Suprapubic skin (tissue), 4 donors: Measurements from ENCODE around the gene PKP1. TPM values are rescaled to one million over a fixed set of nuclear protein-coding genes. Genes with fewer than 3 reads are reported as not detected.

Experiments
- DNase-seq, 2 donors: peaks; one replicate each; pipeline ENCODE4 v3.0.0-alpha.2; 2019; ENCODE audit warnings: low spot score in 2 of 2
- H3K27ac ChIP-seq: fragments of 200-600 bp; sonication (generic); one replicate; pipeline ENCODE4 v1.5.1; 2019
- H3K27me3 ChIP-seq: fragments of 200-600 bp; sonication (generic); one replicate; pipeline ENCODE4 v1.5.1; 2019
- H3K36me3 ChIP-seq: fragments of 200-600 bp; sonication (generic); one replicate; pipeline ENCODE4 v1.5.1; 2019
- H3K4me1 ChIP-seq: fragments of 200-600 bp; sonication (generic); one replicate; pipeline ENCODE4 v1.5.1; 2019
- H3K4me3 ChIP-seq: fragments of 200-600 bp; sonication (generic); one replicate; pipeline ENCODE4 v1.5.1; 2019; ENCODE audit warnings: mild to moderate bottlenecking
- H3K9me3 ChIP-seq: fragments of 200-600 bp; sonication (generic); one replicate; pipeline ENCODE4 v1.5.1; 2019
- CTCF ChIP-seq, 2 donors: fragments of 200-600 bp in 1 of 2; fragments of 450-650 bp in 1 of 2; sonication (generic) in 1 of 2; IDR thresholded peaks; one replicate each; pipeline ENCODE4 v1.5.1; 2016 to 2019; ENCODE audit warnings: antibody characterized with exemption in 2 of 2, mild to moderate bottlenecking in 1 of 2, moderate library complexity in 1 of 2
- EP300 ChIP-seq: sonication (generic); formaldehyde crosslinking; IDR thresholded peaks from one replicate; pipeline ENCODE4 v1.6.1; 2017; ENCODE audit warnings: antibody characterized with exemption
- POLR2A ChIP-seq, 2 donors: fragments of 450-650 bp; IDR thresholded peaks; one replicate each; pipeline ENCODE4 v1.6.1; 2017; ENCODE audit warnings: antibody characterized with exemption in 2 of 2, mild to moderate bottlenecking in 2 of 2, moderate library complexity in 2 of 2
- POLR2AphosphoS5 ChIP-seq, 3 donors: sonication (generic); formaldehyde crosslinking; IDR thresholded peaks; one replicate each; pipeline ENCODE4 v1.6.1; 2017; ENCODE audit warnings: antibody characterized with exemption in 3 of 3
- WGBS: methylation state at CpG from one replicate; pipeline ENCODE4 v1.1.5; 2018; 5-methylcytosine and 5-hydroxymethylcytosine counted together
- total RNA-seq, 4 donors: library from RNA; depleted of rRNA; stranded (reverse); fragments of >200 nt; gene quantifications; one replicate each; pipeline ENCODE4 v1.1.0, GENCODE V29; 2016

Gene PKP1
- total RNA-seq, 4 donors from 2014 or later, result 888 to 1,187 (median 1,096) TPM

DNA sequence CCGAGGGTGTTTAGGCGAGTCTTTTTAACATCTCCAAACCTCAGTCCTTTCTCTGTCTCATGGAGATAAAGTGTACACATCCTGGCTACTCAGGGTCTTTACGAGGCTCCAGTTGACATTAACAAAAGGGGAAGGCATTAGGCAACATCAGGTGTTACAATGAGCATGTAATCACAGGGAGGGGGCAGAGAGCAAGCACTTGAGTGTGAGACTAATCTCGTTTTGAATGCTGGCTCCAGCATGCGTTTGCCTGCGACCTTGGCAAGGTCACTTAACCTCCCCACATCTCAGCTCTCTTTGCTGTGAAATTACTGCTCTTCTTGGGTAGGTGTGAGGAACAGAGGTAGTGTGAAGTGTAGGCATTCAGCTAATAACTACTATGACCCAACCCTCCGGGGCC lies 91.1 kb downstream of the PKP1 start:
- no peak for TF ChIP-seq POLR2A (IDR thresholded peaks at IDR 0.05)
- no peak for TF ChIP-seq EP300
- no peak for TF ChIP-seq POLR2AphosphoS5 (IDR thresholded peaks at IDR 0.05)
- TF ChIP-seq CTCF (IDR thresholded peaks at IDR 0.05), result no peak
- peaks cover 48% of the 10 kb centered on the region for H3K27me3 ChIP-seq
- peaks cover 16% of the 10 kb centered on the region for H3K4me1 ChIP-seq
- no peak overlapping the region for H3K27ac ChIP-seq
- 19% methylated on average over 7 of the region's 7 CpGs for WGBS
- no peaks in the 10 kb centered on the region for H3K36me3 ChIP-seq
- DNase-seq, result no peak
- no peaks in the 10 kb centered on the region for H3K9me3 ChIP-seq
- H3K4me3 ChIP-seq, result no peak overlapping the region

GRCh38 chr1:201375169-201375568 lies 91.9 kb downstream of the PKP1 start:
- Histone ChIP-seq H3K9me3 (no peaks in the 10 kb centered on the region), H3K27ac (no peak overlapping the region), H3K4me3 (no peak overlapping the region), H3K27me3 (peaks cover 42% of the 10 kb centered on the region), H3K36me3 (no peaks in the 10 kb centered on the region), H3K4me1 (peaks cover 22% of the 10 kb centered on the region)
- no peak for DNase-seq
- TF ChIP-seq CTCF (IDR thresholded peaks at IDR 0.05), result no peak
- no peak for TF ChIP-seq EP300
- TF ChIP-seq POLR2A (IDR thresholded peaks at IDR 0.05), result no peak
- TF ChIP-seq POLR2AphosphoS5 (IDR thresholded peaks at IDR 0.05), result no peak
- WGBS, result 70% methylated on average over 4 of the region's 4 CpGs

DNA sequence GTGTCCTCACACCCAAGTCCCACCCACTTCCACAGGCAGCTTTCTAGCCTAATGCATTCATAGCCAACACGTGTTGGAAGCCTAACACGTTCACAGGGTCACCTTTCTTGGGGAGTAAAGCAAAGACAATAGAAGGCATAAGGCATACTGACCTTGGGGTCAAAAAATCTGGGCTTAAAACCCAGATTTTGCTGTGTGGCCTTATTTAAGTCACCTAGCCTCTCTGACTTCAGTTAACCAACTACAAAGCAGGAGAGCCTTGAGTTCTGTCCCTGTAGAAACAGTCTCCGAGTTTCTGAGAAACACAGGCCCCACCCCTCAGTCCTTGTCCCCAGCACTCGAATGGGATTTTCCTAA lies 92.8 kb downstream of the PKP1 start:
- Histone ChIP-seq H3K4me1 (peaks cover 29% of the 10 kb centered on the region), H3K36me3 (no peaks in the 10 kb centered on the region), H3K27ac (no peak overlapping the region), H3K4me3 (no peak overlapping the region), H3K9me3 (no peaks in the 10 kb centered on the region), H3K27me3 (peaks cover 36% of the 10 kb centered on the region)
- no peak for TF ChIP-seq POLR2AphosphoS5 (IDR thresholded peaks at IDR 0.05)
- TF ChIP-seq POLR2A (IDR thresholded peaks at IDR 0.05), result no peak
- TF ChIP-seq EP300, result no peak
- no peak for TF ChIP-seq CTCF (IDR thresholded peaks at IDR 0.05)
- WGBS, result 35% methylated on average over 4 of the region's 4 CpGs
- no peak for DNase-seq

DNA sequence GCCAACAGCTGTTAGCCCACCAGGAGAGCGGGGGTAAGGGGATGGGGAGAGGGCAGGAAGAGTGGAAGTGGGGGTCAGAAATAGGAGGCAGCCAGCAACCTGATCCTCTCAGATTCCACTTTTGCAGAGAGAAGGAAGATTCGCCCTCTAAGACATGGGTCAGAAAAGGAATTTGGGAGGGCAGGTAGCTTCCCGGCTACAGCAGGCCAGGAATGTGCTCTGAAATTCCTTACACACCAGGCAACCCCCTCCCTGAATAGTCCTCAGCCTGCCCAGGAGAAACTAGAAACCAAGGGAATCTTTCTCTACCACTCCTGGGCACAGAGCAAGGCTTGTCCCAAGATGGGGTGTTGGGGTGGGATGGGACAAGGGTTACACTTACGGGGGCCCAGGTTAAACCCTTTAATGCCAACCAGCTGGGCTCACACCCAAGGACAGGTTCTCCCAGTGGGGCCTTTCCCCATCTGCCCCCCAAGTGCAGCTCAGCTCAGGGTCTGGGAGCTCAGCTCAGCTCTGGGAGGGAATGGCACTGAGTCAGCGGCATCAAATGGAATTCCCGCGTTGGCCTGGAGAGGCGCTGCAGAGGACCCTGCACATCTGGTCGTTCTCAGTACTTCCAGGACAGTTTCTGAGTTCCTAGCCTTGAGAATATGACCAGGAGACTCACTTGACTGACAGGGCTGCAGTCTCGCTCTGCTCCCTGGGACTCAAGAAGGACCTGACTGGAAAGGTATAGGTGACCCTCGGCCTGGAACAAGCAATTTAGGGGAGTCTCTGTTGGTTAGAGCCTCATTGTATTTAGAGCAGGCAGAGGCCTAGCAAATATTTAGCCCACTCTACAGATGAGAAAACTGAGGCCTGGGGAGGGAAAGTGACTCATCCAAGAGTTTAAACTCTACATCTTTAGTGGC lies 93.4 kb downstream of the PKP1 start:
- Histone ChIP-seq H3K27me3 (peaks cover 30% of the 10 kb centered on the region), H3K27ac (no peak overlapping the region), H3K4me3 (no peak overlapping the region), H3K36me3 (no peaks in the 10 kb centered on the region), H3K9me3 (no peaks in the 10 kb centered on the region), H3K4me1 (peaks cover 36% of the 10 kb centered on the region)
- DNase-seq, result no peak
- 42% methylated on average over 9 of the region's 11 CpGs for WGBS
- TF ChIP-seq CTCF (IDR thresholded peaks at IDR 0.05), result peak in 1 of 2 donors; percentile 50
- no peak for TF ChIP-seq POLR2A (IDR thresholded peaks at IDR 0.05)

GRCh38 chr1:201377611-201378092 lies 94.3 kb downstream of the PKP1 start, which contains the start of gene TNNT2:
Gene TNNT2 (minus strand): TSS chr1:201377680. CDS start chr1:201373254, 4,426 bp downstream.
- Histone ChIP-seq H3K36me3 (no peaks in the 10 kb centered on the region), H3K4me1 (peaks cover 38% of the 10 kb centered on the region), H3K27me3 (peaks cover 28% of the 10 kb centered on the region), H3K4me3 (no peak within 1 kb of the TSS), H3K9me3 (no peaks in the 10 kb centered on the region), H3K27ac (no peak within 1 kb of the TSS)
- WGBS, result 78% methylated on average over 4 of the region's 9 CpGs
- no peak for TF ChIP-seq POLR2AphosphoS5 (IDR thresholded peaks at IDR 0.05)
- no peak for DNase-seq
